SHP77 treated with DMSO at 0.1 percent for 48 hours (cell line): ENCODE data around the gene IQGAP2.
"Not testable (repeated sequence)": the region's sequence is repeated elsewhere in the genome, so short reads cannot be mapped to it uniquely, and the experiment has no call there.

ENCODE experiments used
- DNase-seq: peaks from one replicate; lab custom pipeline; 2025; lab: John Stamatoyannopoulos, UW

The IQGAP2 gene

DNA sequence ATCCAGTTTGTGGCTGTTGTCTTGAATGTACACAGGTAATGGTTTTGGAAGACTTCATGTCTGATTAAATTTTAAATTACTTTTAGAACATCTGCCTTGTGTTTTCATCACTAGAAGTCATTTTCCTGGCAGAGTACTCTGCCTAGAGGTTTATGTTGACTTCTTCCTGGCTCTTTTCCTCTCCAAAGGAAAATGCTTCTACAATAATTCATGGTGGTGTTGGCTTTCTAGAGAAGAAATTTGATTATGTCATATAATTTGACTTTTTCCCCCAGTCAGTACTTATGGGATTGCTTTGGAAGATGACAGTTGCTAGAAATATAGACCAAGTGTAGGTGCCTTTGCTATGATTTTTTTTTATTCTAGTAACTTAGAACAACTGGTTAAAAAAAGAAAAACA is 173.4 kb downstream of the IQGAP2 start:
- DNase-seq, result no peak

- no peak for DNase-seq
These were observed 173.9 kb downstream of the IQGAP2 start for GRCh38 chr5:76576996-76577395.

DNA sequence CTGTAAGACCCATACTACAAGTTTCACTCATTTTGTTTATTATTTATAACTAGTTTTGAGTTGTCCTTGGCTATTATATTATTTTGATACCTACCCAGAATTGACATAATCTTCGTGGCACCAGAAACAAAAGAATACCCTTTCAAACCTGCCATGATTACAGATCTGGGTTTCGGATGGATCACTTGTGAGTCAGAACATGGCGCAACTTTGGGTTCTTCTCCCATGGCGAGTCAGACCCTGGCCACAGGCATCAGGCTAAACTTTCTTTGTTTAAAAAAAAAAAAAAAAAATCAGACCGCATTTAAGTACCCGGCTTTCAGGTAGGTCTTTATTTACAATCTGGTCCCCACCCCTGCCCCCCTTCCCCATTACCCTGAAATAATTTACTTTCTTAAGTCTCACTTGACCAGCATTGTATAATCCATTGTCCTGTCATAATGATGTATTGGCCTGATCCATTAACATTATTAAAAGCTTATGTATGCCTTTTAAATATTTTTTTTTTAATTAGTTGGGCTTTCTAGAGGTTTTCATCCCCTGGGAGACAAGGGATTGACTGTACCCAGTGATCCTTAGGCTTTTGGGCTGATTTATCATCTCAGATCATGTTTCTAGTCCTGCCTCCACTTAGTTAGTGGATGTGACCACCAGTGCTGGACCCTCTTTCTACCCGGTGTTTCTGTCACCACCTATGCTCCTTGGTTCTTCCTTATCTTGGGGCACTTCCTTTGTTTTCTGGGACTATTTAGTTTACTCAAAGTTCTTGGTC is 176.3 kb downstream of the IQGAP2 start:
- no peak for DNase-seq

DNA sequence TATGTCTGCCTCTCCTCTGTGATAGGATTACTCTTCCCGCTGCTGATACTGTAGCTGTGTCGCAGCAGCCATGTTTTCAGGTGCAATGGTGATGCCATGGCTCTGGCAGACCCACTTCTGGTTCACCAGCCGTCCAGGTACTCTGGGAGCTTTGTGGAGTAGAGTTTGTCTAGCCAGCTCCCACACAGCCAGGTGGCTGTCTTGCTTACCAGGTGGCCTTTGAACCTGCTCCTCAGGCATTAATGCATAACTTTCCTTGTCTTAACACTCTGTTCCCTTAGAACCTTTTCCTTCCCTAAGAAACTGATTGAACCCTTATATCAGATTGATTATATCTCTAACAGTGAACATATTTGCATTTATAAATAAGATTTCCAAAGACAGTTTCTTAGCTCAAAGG is 177.9 kb downstream of the IQGAP2 start:
- DNase-seq, result no peak

GRCh38 chr5:76582230-76583162 is 179.4 kb downstream of the IQGAP2 start:
- no peak for DNase-seq

GRCh38 chr5:76583163-76584047 is 180.3 kb downstream of the IQGAP2 start:
- no peak for DNase-seq

- no peak for DNase-seq
These were observed 182.7 kb downstream of the IQGAP2 start for GRCh38 chr5:76585783-76586217.

DNA sequence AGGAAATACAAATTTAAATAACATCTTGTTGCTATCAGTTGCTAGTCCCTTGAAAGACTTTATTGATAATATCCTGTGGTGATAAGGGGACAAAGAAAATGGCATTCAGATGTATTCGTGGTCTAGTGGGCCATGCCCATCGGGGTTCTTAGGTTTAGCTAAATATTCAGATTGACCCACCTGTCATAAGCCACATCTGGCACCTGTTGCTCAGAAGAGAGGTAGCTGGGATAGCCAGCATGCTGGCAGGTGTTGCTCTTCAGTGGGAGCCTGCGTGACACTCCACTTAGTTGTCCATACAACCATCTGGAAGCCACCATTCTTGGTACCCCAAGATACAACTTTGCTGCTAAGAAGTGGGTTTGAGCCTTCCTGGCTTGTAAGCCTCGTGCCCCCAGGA is 183.4 kb downstream of the IQGAP2 start:
- no peak for DNase-seq

DNA sequence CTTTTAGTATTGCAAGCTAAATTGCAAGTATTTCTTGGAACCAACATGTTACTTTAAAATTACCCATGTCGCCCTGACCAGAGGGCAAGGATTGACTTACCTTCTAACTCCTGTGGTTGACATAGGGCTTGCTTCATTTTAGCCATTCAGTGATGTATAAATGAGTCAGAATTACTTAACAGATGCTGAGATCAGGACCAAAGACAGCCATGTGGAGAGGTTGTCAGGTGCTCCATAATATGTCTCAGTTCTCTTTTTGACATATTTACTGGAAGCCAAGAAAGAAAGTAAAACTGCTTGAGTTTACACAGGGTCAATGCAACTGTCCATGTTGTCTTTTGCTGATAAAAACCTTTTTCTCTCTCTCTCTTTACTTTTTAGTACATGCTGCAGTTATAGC is 186.9 kb downstream of the IQGAP2 start:
- DNase-seq, result no peak

DNA sequence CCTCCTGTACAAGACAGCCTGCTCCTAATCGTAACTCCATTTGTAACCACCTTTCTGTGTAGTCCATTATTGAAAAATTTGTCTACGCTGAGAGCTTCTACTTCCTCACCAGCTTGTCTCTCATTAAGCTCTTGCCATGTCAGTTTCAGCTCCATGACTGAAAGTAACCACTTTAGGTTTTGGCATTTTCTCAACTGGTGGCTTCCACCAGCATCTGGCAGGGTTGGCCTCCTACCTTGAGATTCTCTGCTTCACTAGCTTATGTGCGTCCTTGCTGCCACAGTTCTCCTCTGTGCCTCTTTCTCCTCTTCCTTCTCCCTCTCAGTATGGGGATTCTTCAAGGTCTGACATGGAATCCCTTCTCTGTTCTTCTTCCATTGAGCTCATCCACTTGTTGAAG is 188.3 kb downstream of the IQGAP2 start:
- DNase-seq, result no peak

- DNase-seq, result no peak
These were observed 189.6 kb downstream of the IQGAP2 start for GRCh38 chr5:76592692-76593091.

DNA sequence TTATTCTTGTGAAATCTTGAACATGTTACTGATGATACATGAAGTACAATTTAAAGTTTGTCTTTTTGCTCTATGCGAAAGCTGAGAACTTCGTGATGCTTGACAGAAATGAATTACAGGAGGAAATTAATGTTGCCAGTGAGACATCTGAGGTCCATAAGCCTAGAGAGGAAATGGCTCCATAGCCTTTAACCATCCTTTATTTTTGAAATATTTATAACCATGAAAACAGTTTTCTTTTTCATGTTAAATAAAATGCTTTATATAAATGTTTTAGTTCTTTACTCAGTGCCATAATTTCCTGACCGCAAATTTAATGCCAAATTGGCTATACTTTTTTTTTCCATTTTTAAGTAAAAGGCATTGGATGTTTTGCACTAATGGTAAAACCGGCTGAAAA is 191.0 kb downstream of the IQGAP2 start:
- no peak for DNase-seq

DNA sequence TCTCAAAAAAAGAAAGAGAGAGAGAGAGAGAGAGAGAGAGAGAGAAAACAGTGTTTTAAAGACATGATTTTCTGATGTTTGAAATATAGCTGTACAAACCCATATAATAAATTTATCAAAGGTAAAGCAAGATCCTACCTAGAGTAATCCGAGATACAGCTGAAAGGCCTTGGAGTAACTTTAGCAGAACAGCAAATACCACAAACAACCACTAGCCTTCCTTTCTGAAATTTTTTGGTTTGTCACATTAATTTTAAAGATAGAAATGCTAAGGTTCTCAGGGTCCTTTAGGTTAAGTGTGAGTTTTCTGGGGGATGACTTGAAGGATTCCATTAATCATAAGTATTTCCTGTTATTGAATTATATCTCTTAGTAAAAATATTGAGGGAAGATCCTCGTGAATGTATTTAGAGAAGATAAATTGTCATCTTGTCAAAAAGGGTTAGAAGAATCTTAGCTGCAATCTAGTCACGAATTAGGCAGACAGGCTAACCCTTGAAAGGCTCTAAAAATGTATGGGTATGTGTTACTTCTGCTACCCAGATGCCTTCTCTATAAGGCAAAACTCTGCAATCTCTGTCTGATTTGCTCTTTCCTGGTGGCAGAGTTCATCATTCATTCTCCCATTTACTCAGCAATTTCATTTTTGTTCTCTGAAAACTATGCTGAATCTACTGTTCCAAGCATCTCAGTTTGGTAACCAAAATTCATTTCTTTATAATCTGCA is 192.8 kb downstream of the IQGAP2 start:
- no peak for DNase-seq

DNA sequence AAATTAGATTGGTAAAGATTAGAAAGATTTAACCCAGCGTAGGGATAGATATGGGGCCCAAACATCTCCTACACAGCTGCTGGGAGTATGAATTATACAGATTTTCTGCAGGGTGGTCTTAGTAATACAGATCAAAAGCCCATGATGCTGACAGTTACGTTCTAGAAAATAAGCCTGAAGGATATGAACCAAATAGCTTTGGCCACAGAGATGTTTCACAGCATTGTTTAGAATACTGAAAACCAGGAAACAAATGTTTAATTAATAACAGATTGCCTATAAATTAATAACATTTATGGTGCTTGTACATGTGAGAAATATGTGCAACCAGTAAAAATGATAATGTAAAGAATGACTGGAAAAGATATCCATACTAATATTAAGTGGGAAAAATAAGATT is 195.4 kb downstream of the IQGAP2 start:
- DNase-seq, result no peak

- no peak for DNase-seq
These were observed 197.6 kb downstream of the IQGAP2 start for GRCh38 chr5:76600716-76601115.

GRCh38 chr5:76601470-76601869 is 198.4 kb downstream of the IQGAP2 start:
- DNase-seq, result no peak

- no peak for DNase-seq
These were observed 199.1 kb downstream of the IQGAP2 start for GRCh38 chr5:76602094-76602726.

- not testable (repeated sequence) for DNase-seq
These were observed 200.9 kb downstream of the IQGAP2 start for GRCh38 chr5:76603991-76604390.

DNA sequence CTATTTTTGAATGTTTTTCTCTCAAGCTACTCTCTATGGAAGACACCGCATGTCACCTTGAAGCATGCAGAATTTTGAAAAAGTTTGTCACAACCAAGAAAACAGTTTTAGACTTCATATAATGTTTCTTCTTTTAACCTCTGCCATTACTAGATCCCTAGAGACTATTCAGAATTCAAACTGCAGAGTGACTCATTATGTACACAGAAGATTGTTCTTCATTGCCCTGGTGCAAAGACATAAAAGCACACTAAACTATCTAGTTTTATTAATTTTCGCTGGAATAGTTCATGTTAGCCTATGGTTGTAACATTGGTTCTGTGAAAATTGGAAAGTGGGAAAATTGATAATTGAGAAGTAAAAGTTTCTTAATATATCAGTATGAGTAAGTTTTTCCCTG is 201.8 kb downstream of the IQGAP2 start:
- DNase-seq, result no peak

DNA sequence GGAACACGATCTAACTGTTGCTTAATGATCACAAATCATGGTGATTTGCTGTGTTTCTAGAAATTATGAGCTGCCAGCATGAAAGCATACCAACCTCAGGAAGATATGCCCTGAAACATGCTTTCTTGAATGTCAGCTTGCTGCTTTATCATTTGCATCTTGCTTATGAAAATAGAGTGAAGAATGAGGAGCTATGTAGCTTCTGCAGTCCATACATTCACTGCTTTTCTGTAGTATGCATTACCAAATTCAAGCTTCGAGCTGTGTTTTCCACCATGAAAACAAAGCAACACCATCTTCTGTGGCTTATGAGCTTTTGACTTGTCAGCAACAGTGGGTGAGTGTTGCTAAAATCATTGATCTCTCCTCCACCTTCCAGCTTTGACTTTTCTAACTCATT is 203.6 kb downstream of the IQGAP2 start:
- no peak for DNase-seq

- DNase-seq, result no peak
These were observed 204.3 kb downstream of the IQGAP2 start for GRCh38 chr5:76607353-76607871.
